Measurements from ENCODE around the gene PGLYRP3.

Gene PGLYRP3

DNA sequence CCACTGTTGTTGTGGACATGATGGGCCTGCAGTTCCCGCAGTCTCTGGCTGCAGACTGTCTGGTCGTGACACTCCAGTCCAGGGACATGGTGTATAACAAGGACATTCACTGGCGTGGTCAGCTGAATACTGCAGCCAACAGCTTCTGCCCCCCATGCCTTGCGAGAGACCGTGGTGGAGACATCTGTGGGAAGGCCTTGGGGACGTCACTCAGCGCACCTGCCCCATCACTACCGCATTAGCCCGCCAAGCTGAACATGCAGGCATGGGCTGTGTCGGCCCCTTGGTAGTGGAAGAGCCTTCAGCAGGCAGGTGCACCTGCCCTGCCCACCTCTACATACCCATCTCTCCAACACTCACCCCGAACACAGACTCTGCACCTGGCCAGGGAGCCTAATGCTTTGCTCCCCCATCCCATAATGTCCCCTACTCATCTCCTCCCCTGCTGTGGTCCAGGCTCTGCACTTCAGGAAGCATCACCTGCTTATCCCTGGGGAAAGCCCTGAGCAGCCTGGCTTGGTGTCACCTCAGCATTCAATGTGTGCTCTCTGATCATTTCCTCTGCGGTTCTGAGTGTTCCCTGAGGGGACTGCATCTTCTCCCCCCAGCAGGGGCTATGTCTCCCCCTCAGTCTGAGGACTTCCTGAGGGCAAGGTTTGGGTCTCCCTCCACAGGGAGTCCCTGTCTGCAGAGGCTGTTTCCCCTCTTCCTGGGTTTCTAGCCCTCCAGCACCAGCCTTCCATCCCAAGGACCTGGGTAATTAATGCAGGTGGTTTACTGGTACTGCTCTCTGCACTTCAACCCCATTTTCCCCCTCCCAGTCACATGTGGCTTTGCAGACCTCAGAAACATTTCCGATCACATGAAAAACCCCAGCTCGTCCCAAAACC is 32.7 kb upstream of the PGLYRP3 start:
- TF ChIP-seq, protein P1, sequence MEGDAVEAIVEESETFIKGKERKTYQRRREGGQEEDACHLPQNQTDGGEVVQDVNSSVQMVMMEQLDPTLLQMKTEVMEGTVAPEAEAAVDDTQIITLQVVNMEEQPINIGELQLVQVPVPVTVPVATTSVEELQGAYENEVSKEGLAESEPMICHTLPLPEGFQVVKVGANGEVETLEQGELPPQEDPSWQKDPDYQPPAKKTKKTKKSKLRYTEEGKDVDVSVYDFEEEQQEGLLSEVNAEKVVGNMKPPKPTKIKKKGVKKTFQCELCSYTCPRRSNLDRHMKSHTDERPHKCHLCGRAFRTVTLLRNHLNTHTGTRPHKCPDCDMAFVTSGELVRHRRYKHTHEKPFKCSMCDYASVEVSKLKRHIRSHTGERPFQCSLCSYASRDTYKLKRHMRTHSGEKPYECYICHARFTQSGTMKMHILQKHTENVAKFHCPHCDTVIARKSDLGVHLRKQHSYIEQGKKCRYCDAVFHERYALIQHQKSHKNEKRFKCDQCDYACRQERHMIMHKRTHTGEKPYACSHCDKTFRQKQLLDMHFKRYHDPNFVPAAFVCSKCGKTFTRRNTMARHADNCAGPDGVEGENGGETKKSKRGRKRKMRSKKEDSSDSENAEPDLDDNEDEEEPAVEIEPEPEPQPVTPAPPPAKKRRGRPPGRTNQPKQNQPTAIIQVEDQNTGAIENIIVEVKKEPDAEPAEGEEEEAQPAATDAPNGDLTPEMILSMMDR (IDR thresholded peaks at IDR 0.05): no peak

DNA sequence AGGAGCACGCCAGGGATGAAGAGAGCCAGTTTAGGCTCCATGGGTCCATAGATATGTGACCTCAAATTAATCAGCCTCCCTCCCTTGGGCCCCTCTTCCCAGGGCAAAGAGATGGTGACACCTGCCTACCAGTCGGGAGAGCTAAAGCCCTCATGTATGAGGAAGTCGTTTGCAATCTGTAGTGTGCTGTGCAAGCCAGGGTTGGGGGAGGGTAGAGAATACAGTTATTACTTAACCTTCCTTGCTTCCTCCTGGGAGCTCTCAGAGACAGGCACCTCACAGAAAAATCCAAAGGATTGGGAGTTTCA is 31.9 kb upstream of the PGLYRP3 start:
- TF ChIP-seq, protein P1 (IDR thresholded peaks at IDR 0.05): no peak

DNA sequence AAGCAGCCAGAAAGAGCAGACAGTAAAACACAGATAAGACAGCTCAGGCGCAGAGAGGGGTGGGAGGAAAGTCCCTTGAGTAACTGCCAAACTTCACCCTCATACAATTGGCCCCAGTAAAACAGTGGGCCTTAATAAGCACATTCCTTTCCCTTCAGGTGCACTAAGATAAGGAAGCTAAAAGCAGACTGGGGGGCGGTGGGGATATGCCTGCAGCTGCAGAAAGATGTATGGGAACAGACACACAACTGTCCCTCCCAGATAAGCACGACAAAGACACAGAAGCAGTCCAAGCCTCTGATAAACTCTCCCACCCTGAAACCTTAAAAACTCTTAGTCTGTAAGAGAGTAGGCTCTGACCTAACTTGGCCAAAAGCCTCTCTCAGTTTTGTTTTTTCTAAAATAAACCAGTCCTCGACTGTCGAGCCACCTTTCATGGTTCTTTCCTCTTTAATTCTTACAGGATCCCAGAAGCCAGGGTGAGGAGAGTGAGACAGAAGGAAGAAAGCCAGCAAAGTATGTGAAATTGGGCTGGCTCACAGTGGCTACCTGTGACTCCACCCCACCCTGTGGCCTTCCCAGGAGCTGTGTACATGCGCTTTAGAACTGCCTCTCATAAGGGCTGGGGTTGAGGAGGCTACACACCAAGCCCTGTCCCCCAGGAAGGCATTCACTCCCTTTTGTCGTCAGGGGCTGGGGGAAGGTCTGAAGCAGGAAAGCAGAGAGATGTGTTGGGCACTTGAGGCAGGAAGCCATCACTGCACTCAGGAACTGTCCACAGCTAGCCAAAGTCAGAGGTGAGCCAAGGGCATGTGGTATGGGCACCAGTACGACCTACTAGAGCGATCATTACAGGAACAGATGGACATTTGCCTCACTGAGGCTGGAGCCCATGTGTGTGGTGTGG is 31.3 kb upstream of the PGLYRP3 start:
- TF ChIP-seq, protein P1 (IDR thresholded peaks at IDR 0.05): no peak

DNA sequence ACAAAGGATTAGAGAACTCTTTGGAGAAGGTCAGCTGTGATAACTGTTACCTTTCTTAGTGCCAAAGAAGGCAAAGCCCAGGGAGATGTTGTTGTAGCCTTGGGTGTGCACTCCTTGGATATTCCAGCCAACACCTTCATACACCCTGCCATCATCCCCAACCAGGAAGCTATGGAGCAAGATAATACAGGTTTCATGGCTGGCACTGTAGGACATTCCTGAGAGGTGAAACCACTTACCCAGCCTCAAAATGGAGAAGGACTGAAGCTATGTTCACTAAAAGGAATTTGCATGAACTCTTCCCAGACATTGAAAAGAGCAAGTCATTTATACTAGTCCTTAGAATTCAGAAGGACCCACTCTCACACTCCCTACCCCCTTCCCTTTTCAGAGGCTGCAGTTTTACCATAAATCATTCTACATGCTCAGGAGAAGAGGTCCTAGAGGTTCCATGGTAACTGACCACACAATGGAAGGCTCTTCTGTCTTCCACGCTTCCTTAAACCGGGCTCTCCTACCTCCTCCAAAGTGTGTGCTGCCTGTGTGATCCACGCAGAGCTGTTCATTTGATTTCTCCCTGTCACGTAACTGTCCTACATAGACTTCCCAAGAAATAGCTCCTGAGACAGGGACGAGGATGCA is 30.4 kb upstream of the PGLYRP3 start:
- TF ChIP-seq, protein P1 (IDR thresholded peaks at IDR 0.05): no peak

DNA sequence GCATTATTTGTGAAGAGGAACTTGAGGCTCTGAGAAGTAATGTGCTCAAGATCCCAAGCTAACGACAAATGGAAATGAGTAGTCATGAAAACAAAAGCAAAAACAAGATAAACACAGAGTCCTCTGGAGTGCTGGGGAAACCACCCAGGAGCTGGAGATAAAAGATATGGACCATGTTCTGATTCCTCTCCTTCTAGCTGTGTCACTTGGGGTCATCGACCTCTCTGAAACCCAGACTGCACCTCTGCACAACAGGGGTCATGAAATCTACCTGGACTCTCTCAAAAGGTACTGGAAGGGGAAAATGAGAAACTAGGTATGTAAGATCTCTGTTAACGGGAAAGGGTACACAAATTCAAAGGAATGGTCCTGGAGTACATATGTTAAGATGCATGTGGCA is 29.4 kb upstream of the PGLYRP3 start:
- TF ChIP-seq, protein P1 (IDR thresholded peaks at IDR 0.05): no peak

DNA sequence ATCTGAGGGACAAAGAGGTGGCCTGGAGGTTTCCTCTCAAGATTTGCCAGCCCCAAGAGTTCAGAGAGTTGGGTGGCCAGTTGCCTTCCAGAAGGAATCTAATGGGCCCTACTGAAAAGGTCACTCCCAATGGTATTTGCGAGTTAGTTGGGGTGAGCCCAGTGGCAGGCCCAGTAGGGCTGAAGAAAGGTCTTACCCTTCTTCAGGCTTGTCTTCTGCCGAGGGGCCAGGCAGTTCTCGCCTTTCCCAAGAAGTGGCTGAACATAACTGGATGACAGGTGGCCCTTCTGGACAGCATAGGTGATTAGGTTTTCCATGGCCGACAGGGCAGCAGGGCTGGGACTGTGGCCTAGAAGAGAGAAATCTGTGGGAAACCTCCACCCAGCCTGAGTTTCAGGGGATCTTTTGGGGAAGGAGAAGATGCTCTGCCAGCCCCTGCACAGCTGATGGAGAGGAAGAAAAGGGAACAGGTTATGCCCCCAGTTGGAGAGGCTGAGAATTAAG is 28.7 kb upstream of the PGLYRP3 start:
- TF ChIP-seq, protein P1 (IDR thresholded peaks at IDR 0.05): no peak

DNA sequence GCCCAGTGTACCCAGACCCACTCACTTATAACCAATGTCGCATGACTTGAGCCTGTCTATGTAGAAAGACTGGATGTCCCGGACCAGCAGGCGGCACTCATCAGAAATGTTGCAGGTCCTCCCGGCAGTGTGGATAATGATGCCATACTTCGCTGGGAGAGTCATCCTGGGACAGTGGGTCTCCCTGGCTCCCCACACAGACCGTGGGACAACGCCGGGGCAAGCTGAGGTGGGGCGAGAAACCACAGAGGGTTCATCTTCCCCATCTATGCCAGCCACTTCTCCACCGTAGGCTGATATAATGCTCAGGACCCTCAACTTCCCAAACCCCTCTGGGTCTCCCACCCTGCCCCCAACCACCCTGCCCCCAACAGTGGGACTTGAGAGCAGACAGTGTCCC is 27.6 kb upstream of the PGLYRP3 start:
- TF ChIP-seq, protein P1 (IDR thresholded peaks at IDR 0.05): no peak
